Activated T-helper 1 cell treated with anti-CD3 and anti-CD28 coated beads, Interleukin-12 subunit alpha, Interleukin-12 subunit beta, Interleukin-2, Interleukin-4 antibody, amounts not matched to agents 30 ng/mL and 10 ng/mL and 1 ng/mL, durations not matched to agents 14 hours and 24 hours and 36 hours (primary cell): ENCODE data around the gene ARL5B. TPM values are rescaled to one million over a fixed set of nuclear protein-coding genes. Genes with fewer than 3 reads are reported as not detected.

Experiments used
- DNase-seq: peaks from one replicate; pipeline ENCODE4 v3.0.0; 2021; ENCODE audit warnings: low spot score
- H3K27ac Mint-ChIP-seq: one replicate; pipeline ENCODE4 v1.8.0; 2021; ENCODE audit warnings: mild to moderate bottlenecking, mixed read lengths
- H3K27me3 Mint-ChIP-seq: one replicate; pipeline ENCODE4 v1.8.0; 2022; ENCODE audit warnings: mild to moderate bottlenecking, moderate library complexity, mixed read lengths; ENCODE audit not compliant: insufficient read depth
- H3K36me3 Mint-ChIP-seq: one replicate; pipeline ENCODE4 v1.8.0; 2021; ENCODE audit warnings: low read depth, mixed read lengths
- H3K4me1 Mint-ChIP-seq: one replicate; pipeline ENCODE4 v1.8.0; 2021; ENCODE audit warnings: low read depth, mixed read lengths
- H3K4me3 Mint-ChIP-seq: one replicate; pipeline ENCODE4 v1.8.0; 2021; ENCODE audit warnings: mild to moderate bottlenecking, moderate library complexity, mixed read lengths
- H3K9me3 Mint-ChIP-seq: one replicate; pipeline ENCODE4 v1.8.0; 2021; ENCODE audit warnings: mixed read lengths
- intact Hi-C: fragments of 100-400 bp; cut with micrococcal nuclease; formaldehyde crosslinking; loops from one replicate; pipeline ENCODE4 v1.15.1; 2024
- total RNA-seq: library from RNA; stranded (reverse); gene quantifications from 2 replicates; pipeline ENCODE4 v1.2.3, GENCODE V29; 2022

The ARL5B gene
- total RNA-seq, 1 donor from 2014 or later: 14.4 TPM

- no peak overlapping the region for H3K4me3 Mint-ChIP-seq
- DNase-seq: no peak
- H3K9me3 Mint-ChIP-seq: no peaks in the 10 kb centered on the region
- no peak overlapping the region for H3K27ac Mint-ChIP-seq
- H3K4me1 Mint-ChIP-seq: peaks cover 40% of the 10 kb centered on the region
- H3K36me3 Mint-ChIP-seq: peaks cover 29% of the 10 kb centered on the region
- intact Hi-C loops: loop anchor here (5.0 kb wide), 1 partner anchor 83 kb away; no protein-coding TSS in a partner anchor
- no peaks in the 10 kb centered on the region for H3K27me3 Mint-ChIP-seq
Measured at GRCh38 chr10:18664841-18665478, 5.7 kb downstream of the ARL5B start.

GRCh38 chr10:18665815-18666558 lies 6.8 kb downstream of the ARL5B start:
- Mint-ChIP-seq H3K4me1 (peaks cover 32% of the 10 kb centered on the region), H3K27me3 (no peaks in the 10 kb centered on the region), H3K36me3 (peaks cover 34% of the 10 kb centered on the region), H3K9me3 (no peaks in the 10 kb centered on the region), H3K4me3 (no peak overlapping the region), H3K27ac (no peak overlapping the region)
- intact Hi-C loops: no loop called here
- DNase-seq: no peak

GRCh38 chr10:18666810-18667209 lies 7.6 kb downstream of the ARL5B start:
- Mint-ChIP-seq H3K4me1 (peaks cover 24% of the 10 kb centered on the region), H3K9me3 (no peaks in the 10 kb centered on the region), H3K27me3 (no peaks in the 10 kb centered on the region), H3K27ac (no peak overlapping the region), H3K36me3 (peaks cover 27% of the 10 kb centered on the region), H3K4me3 (no peak overlapping the region)
- DNase-seq: no peak
- intact Hi-C loops: no loop called here

GRCh38 chr10:18668026-18668425 lies 8.8 kb downstream of the ARL5B start:
- H3K27me3 Mint-ChIP-seq: no peaks in the 10 kb centered on the region
- no peak for DNase-seq
- H3K36me3 Mint-ChIP-seq: peaks cover 29% of the 10 kb centered on the region
- H3K9me3 Mint-ChIP-seq: no peaks in the 10 kb centered on the region
- no peak overlapping the region for H3K4me3 Mint-ChIP-seq
- intact Hi-C loops: loop anchor here (1.0 kb wide), 1 partner anchor 8 kb away; no protein-coding TSS in a partner anchor
- H3K27ac Mint-ChIP-seq: no peak overlapping the region
- peaks cover 16% of the 10 kb centered on the region for H3K4me1 Mint-ChIP-seq

GRCh38 chr10:18675086-18675801 lies 16.0 kb downstream of the ARL5B start:
- intact Hi-C loops: no loop called here
- H3K36me3 Mint-ChIP-seq: peaks cover 24% of the 10 kb centered on the region
- no peaks in the 10 kb centered on the region for H3K27me3 Mint-ChIP-seq
- no peaks in the 10 kb centered on the region for H3K4me1 Mint-ChIP-seq
- no peak for DNase-seq
- H3K27ac Mint-ChIP-seq: no peak overlapping the region
- H3K9me3 Mint-ChIP-seq: no peaks in the 10 kb centered on the region
- H3K4me3 Mint-ChIP-seq: no peak overlapping the region

- Mint-ChIP-seq H3K27ac (no peak overlapping the region), H3K4me3 (no peak overlapping the region), H3K27me3 (no peaks in the 10 kb centered on the region), H3K4me1 (no peaks in the 10 kb centered on the region), H3K36me3 (peaks cover 10% of the 10 kb centered on the region), H3K9me3 (no peaks in the 10 kb centered on the region)
- no peak for DNase-seq
- intact Hi-C loops: no loop called here
Measured at GRCh38 chr10:18680754-18681153, 21.5 kb downstream of the ARL5B start.

GRCh38 chr10:18681366-18681765 lies 22.1 kb downstream of the ARL5B start:
- intact Hi-C loops: no loop called here
- no peaks in the 10 kb centered on the region for H3K4me1 Mint-ChIP-seq
- no peaks in the 10 kb centered on the region for H3K27me3 Mint-ChIP-seq
- DNase-seq: no peak
- no peak overlapping the region for H3K4me3 Mint-ChIP-seq
- peaks cover 8% of the 10 kb centered on the region for H3K36me3 Mint-ChIP-seq
- no peak overlapping the region for H3K27ac Mint-ChIP-seq
- no peaks in the 10 kb centered on the region for H3K9me3 Mint-ChIP-seq

- Mint-ChIP-seq H3K4me1 (no peaks in the 10 kb centered on the region), H3K27ac (no peak overlapping the region), H3K9me3 (no peaks in the 10 kb centered on the region), H3K4me3 (no peak overlapping the region), H3K36me3 (peaks cover 8% of the 10 kb centered on the region), H3K27me3 (no peaks in the 10 kb centered on the region)
- intact Hi-C loops: no loop called here
- DNase-seq: no peak
Measured at GRCh38 chr10:18681971-18682411, 22.8 kb downstream of the ARL5B start.

- Mint-ChIP-seq H3K27me3 (no peaks in the 10 kb centered on the region), H3K9me3 (no peaks in the 10 kb centered on the region), H3K27ac (no peak overlapping the region), H3K4me3 (no peak overlapping the region), H3K36me3 (peaks cover 8% of the 10 kb centered on the region), H3K4me1 (no peaks in the 10 kb centered on the region)
- no peak for DNase-seq
- intact Hi-C loops: no loop called here
Measured at GRCh38 chr10:18683427-18683826, 24.2 kb downstream of the ARL5B start.

GRCh38 chr10:18684416-18684815 lies 25.2 kb downstream of the ARL5B start:
- H3K27ac Mint-ChIP-seq: no peak overlapping the region
- peaks cover 8% of the 10 kb centered on the region for H3K36me3 Mint-ChIP-seq
- H3K27me3 Mint-ChIP-seq: peaks cover 6% of the 10 kb centered on the region
- intact Hi-C loops: no loop called here
- H3K4me1 Mint-ChIP-seq: no peaks in the 10 kb centered on the region
- DNase-seq: no peak
- H3K4me3 Mint-ChIP-seq: no peak overlapping the region
- no peaks in the 10 kb centered on the region for H3K9me3 Mint-ChIP-seq

GRCh38 chr10:18684953-18685352 lies 25.7 kb downstream of the ARL5B start:
- Mint-ChIP-seq H3K36me3 (peaks cover 8% of the 10 kb centered on the region), H3K27ac (no peak overlapping the region), H3K4me1 (no peaks in the 10 kb centered on the region), H3K4me3 (no peak overlapping the region), H3K9me3 (no peaks in the 10 kb centered on the region), H3K27me3 (peaks cover 6% of the 10 kb centered on the region)
- DNase-seq: no peak
- intact Hi-C loops: no loop called here

GRCh38 chr10:18685555-18685954 lies 26.3 kb downstream of the ARL5B start:
- H3K36me3 Mint-ChIP-seq: peaks cover 8% of the 10 kb centered on the region
- intact Hi-C loops: no loop called here
- H3K27ac Mint-ChIP-seq: no peak overlapping the region
- no peaks in the 10 kb centered on the region for H3K4me1 Mint-ChIP-seq
- peaks cover 6% of the 10 kb centered on the region for H3K27me3 Mint-ChIP-seq
- DNase-seq: no peak
- no peaks in the 10 kb centered on the region for H3K9me3 Mint-ChIP-seq
- no peak overlapping the region for H3K4me3 Mint-ChIP-seq

GRCh38 chr10:18687195-18687594 lies 28.0 kb downstream of the ARL5B start:
- peaks cover 6% of the 10 kb centered on the region for H3K27me3 Mint-ChIP-seq
- intact Hi-C loops: no loop called here
- H3K4me3 Mint-ChIP-seq: no peak overlapping the region
- peaks cover 2% of the 10 kb centered on the region for H3K36me3 Mint-ChIP-seq
- DNase-seq: no peak
- H3K4me1 Mint-ChIP-seq: no peaks in the 10 kb centered on the region
- no peak overlapping the region for H3K27ac Mint-ChIP-seq
- H3K9me3 Mint-ChIP-seq: no peaks in the 10 kb centered on the region
